Neural cell (in vitro differentiated cells): Measurements from ENCODE around the gene PKP3. TPM values are rescaled to one million over a fixed set of nuclear protein-coding genes. Genes with fewer than 3 reads are reported as not detected.

ENCODE experiments used
- H2AFZ ChIP-seq: fragments of 200-600, 300-800 bp; sonication (generic), shearing (Covaris generic); 2 replicates; pipeline ENCODE4 v1.6.0; 2014; ENCODE audit warnings: low read depth, mild to moderate bottlenecking, antibody characterized with exemption, low read length, moderate library complexity
- H3F3A ChIP-seq: fragments of 200-600 bp; shearing (Covaris generic); 2 replicates; pipeline ENCODE4 v1.6.1; 2016; ENCODE audit warnings: mild to moderate bottlenecking, moderate library complexity, mixed read lengths, antibody characterized with exemption, low read length; ENCODE audit not compliant: insufficient read depth, poor library complexity, severe bottlenecking
- H3K27ac ChIP-seq: fragments of 200-600, 300-800 bp; sonication (generic), shearing (Covaris generic); 2 replicates; pipeline ENCODE4 v1.5.1; 2014; ENCODE audit warnings: mild to moderate bottlenecking, low read length, moderate library complexity
- H3K27me3 ChIP-seq: fragments of 300-800, 200-600 bp; sonication (generic), shearing (Covaris generic); 2 replicates; pipeline ENCODE4 v1.6.0; 2014; ENCODE audit warnings: mild to moderate bottlenecking, low read depth, low read length, moderate library complexity; ENCODE audit not compliant: insufficient read depth
- H3K36me3 ChIP-seq: fragments of 300-800, 200-600 bp; sonication (generic), shearing (Covaris generic); 2 replicates; pipeline ENCODE4 v1.5.1; 2014; ENCODE audit warnings: mild to moderate bottlenecking, antibody characterized with exemption, low read length, moderate library complexity; ENCODE audit not compliant: insufficient read depth
- H3K4me2 ChIP-seq: fragments of 300-800, 200-600 bp; sonication (generic), shearing (Covaris generic); 2 replicates; pipeline ENCODE4 v1.6.0; 2014; ENCODE audit warnings: mild to moderate bottlenecking, low read length
- H3K4me3 ChIP-seq: fragments of 300-800, 200-600 bp; sonication (generic), shearing (Covaris generic); 2 replicates; pipeline ENCODE4 v1.5.1; 2014; ENCODE audit warnings: mild to moderate bottlenecking, low read length, moderate library complexity
- H3K79me2 ChIP-seq: fragments of 200-600 bp; shearing (Covaris generic); replicated peaks from 2 replicates; pipeline ENCODE4 v1.6.0; 2014; ENCODE audit warnings: mild to moderate bottlenecking, low read length, moderate library complexity; ENCODE audit not compliant: insufficient read depth
- H3K9ac ChIP-seq: fragments of 300-800, 200-600 bp; sonication (generic), shearing (Covaris generic); 2 replicates; pipeline ENCODE4 v1.6.1; 2016; ENCODE audit warnings: mild to moderate bottlenecking, low read length, mixed read lengths
- H3K9me2 ChIP-seq: fragments of 200-600 bp; shearing (Covaris generic); 2 replicates; pipeline ENCODE4 v1.6.1; 2016; ENCODE audit warnings: mild to moderate bottlenecking, low read length, mixed read lengths; ENCODE audit not compliant: insufficient read depth
- H3K9me3 ChIP-seq: fragments of 200-600, 300-800 bp; sonication (generic), shearing (Covaris generic); 2 replicates; pipeline ENCODE4 v1.6.1; 2016; ENCODE audit warnings: mild to moderate bottlenecking, mixed run types, low read length, moderate library complexity, mixed read lengths
- H4K20me1 ChIP-seq: fragments of 200-600 bp; shearing (Covaris generic); 2 replicates; pipeline ENCODE4 v1.6.1; 2016; ENCODE audit warnings: mild to moderate bottlenecking, mixed run types; ENCODE audit not compliant: insufficient read depth
- CTCF ChIP-seq: fragments of 450-650 bp; IDR thresholded peaks from 2 replicates; pipeline ENCODE4 v1.5.1; 2014; ENCODE audit warnings: antibody characterized with exemption, mild to moderate bottlenecking, moderate library complexity; ENCODE audit not compliant: poor library complexity, severe bottlenecking
- EP300 ChIP-seq: fragments of 450-650 bp; conservative IDR thresholded peaks from 2 replicates; pipeline ENCODE4 v1.6.1; 2014; ENCODE audit warnings: antibody characterized with exemption, mild to moderate bottlenecking, moderate library complexity; ENCODE audit not compliant: poor library complexity, severe bottlenecking
- EZH2 ChIP-seq: fragments of 200-600, 300-800 bp; shearing (Covaris generic), sonication (generic); IDR thresholded peaks from 2 replicates; pipeline ENCODE4 v1.6.1; 2014; ENCODE audit warnings: antibody characterized with exemption, low read length, borderline replicate concordance, mild to moderate bottlenecking; ENCODE audit not compliant: insufficient read depth, poor library complexity, severe bottlenecking
- MXI1 ChIP-seq: fragments of 450-650 bp; conservative IDR thresholded peaks from 2 replicates; pipeline ENCODE4 v1.6.1; 2014; ENCODE audit warnings: antibody characterized with exemption, mild to moderate bottlenecking; ENCODE audit not compliant: poor library complexity, severe bottlenecking
- POLR2AphosphoS5 ChIP-seq: IDR thresholded peaks from 2 replicates; pipeline ENCODE4 v1.6.1; 2012
- RAD21 ChIP-seq: fragments of 450-650 bp; conservative IDR thresholded peaks from 2 replicates; pipeline ENCODE4 v1.6.1; 2014; ENCODE audit warnings: antibody characterized with exemption, mild to moderate bottlenecking, moderate library complexity
- REST ChIP-seq: IDR thresholded peaks from 2 replicates; pipeline ENCODE4 v1.6.1; 2012; ENCODE audit warnings: borderline replicate concordance
- SMC3 ChIP-seq: fragments of 450-650 bp; conservative IDR thresholded peaks from 2 replicates; pipeline ENCODE4 v1.6.1; 2014; ENCODE audit warnings: antibody characterized with exemption, mild to moderate bottlenecking, moderate library complexity; ENCODE audit not compliant: poor library complexity
- TAF1 ChIP-seq: IDR thresholded peaks from 2 replicates; pipeline ENCODE4 v1.6.1; 2012; ENCODE audit warnings: low read depth
- polyA plus RNA-seq: library from polyadenylated mRNA; depleted of rRNA; stranded (reverse); fragments of >200 nt; gene quantifications from 2 replicates; pipeline ENCODE4 v1.2.3, GENCODE V29; 2014

PKP3 gene
- polyA plus RNA-seq, 1 donor from 2014 or later: not detected

DNA sequence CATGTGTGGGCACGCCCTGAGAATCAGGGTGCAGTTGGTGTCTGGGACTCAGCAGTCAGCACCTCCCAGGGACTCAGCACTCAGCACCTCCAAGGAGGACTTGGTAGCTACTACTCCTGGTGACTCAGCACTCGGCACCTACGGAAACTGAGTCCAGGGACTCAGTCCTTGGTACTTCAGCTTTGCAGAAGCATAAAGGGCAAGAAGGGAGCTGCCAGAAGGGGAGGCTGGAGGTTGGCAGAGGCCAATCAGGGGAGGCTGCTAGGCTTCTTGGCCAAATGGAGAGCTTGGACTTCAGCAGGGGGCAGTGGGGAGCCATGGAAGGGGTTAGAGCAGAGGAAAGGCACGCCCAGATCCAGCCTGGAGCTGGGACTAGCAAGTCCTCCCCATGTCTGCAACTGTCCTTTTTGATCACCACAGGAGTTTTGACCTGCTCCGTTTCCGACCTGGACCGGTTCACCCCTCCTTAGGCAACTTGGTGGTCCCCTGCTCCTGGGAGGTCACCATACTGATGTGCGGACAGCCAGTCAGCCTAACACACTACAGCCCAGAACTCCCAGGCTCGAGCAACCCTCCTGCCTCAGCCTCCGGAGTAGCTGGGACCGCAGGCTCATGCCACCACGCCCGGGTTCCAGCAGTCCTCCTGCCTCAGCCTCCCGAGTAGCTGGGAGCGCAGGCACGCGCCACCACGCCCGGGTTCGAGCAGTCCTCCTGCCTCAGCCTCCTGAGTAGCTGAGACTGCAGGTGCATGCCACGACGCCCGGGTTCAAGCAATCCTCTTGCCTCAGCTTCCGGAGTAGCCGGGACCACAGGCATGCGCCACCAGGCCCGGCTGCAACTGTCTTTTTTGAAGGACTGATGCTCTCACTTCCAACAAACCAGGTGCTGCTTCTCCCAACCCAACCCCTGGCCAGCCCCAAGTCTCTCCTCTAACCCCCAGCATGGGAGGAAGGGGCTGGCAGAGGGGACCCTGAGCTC lies 46.3 kb downstream of the PKP3 start:
- Histone ChIP-seq H3K27ac (no peak overlapping the region), H3K27me3 (no peaks in the 10 kb centered on the region)

More for the DNA sequence above, 46.3 kb downstream of the PKP3 start:
- Histone ChIP-seq H3K9me3 (no peaks in the 10 kb centered on the region), H3F3A (no peaks in the 10 kb centered on the region), H4K20me1 (no peaks in the 10 kb centered on the region), H3K9ac (no peak overlapping the region), H2AFZ (no peak overlapping the region), H3K79me2 (no peaks in the 10 kb centered on the region), H3K9me2 (no peaks in the 10 kb centered on the region), H3K4me2 (no peak overlapping the region), H3K4me3 (no peak overlapping the region), H3K36me3 (no peaks in the 10 kb centered on the region)
- TF ChIP-seq REST: no peak
- no peak for TF ChIP-seq RAD21
- no peak for TF ChIP-seq MXI1
- no peak for TF ChIP-seq EZH2
- no peak for TF ChIP-seq EP300
- no peak for TF ChIP-seq CTCF
- TF ChIP-seq POLR2AphosphoS5: no peak
- TF ChIP-seq TAF1: no peak
- no peak for TF ChIP-seq SMC3
